Measurements from ENCODE around the gene TSPAN18. TPM values are rescaled to one million over a fixed set of nuclear protein-coding genes. Genes with fewer than 3 reads are reported as not detected.

TSPAN18 gene
- total RNA-seq, 2 experiments from 2014 or later, result 7.3 to 8.4 TPM

DNA sequence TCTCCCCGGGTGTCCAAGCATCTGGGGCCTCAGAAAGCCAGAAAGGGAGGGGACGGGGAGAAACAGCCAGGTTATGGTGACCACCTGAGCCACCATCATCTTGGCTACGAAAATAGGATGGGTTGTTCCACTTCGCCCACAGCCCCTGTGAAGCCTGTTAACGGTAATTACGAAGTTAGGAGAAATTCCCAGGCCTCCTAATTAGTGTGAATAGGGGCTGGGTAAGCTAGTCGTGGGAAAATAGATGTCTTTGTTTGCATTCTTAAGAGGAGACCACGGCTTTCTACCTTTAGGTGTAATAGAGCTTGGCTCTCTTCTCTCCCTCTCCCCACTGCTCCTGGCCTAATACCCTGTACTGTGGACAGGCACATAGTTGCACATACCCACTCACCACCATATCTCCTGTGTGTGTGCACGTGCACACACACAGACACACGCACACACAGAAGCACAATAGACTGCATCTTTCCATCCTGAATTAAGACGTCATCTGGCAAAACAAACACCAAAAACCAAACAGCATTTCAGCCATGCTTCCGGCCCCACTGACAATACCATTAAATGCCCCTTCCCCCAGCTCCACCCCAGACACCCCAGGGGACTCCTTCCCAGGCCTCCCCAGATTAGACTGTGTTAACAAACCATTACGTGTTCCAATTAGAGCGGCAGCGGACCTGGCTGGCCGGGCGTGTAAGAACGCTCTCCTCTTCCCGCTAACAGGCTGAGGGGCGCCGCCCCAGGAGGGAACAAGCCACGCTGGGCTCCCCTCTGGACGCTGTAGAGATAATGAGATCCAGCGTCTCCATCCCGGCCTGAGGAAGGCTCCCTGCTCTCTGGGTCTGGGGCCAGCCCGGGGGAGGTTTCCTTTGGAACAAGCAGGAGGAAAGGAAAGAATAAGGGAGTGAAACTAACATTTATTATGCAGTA, 151.1 kb downstream of the TSPAN18 start:
- H3K27me3 Mint-ChIP-seq (ENCODE audit: low read depth), result no peaks in the 10 kb centered on the region
- no peak overlapping the region for H3K4me3 Mint-ChIP-seq
- CTCF ChIA-PET, result no interaction called here
- no peak for DNase-seq
- no peak overlapping the region for H3K27ac Mint-ChIP-seq
- intact Hi-C loops (cut with micrococcal nuclease), result no loop called here
- no peaks in the 10 kb centered on the region for H3K4me1 Mint-ChIP-seq (ENCODE audit: low read depth)
- H3K9me3 Mint-ChIP-seq, result no peaks in the 10 kb centered on the region
- H3K36me3 Mint-ChIP-seq (ENCODE audit: low read depth), result no peaks in the 10 kb centered on the region

- H3K36me3 Mint-ChIP-seq (ENCODE audit: low read depth), result peaks cover 2% of the 10 kb centered on the region
- intact Hi-C loops (cut with micrococcal nuclease), result no loop called here
- CTCF ChIA-PET, result no interaction called here
- no peak overlapping the region for H3K27ac Mint-ChIP-seq
- H3K27me3 Mint-ChIP-seq (ENCODE audit: low read depth), result no peaks in the 10 kb centered on the region
- no peak for DNase-seq
- no peaks in the 10 kb centered on the region for H3K4me1 Mint-ChIP-seq (ENCODE audit: low read depth)
- no peak overlapping the region for H3K4me3 Mint-ChIP-seq
- H3K9me3 Mint-ChIP-seq, result no peaks in the 10 kb centered on the region
Measured at GRCh38 chr11:44878711-44879110, 151.9 kb downstream of the TSPAN18 start.

DNA sequence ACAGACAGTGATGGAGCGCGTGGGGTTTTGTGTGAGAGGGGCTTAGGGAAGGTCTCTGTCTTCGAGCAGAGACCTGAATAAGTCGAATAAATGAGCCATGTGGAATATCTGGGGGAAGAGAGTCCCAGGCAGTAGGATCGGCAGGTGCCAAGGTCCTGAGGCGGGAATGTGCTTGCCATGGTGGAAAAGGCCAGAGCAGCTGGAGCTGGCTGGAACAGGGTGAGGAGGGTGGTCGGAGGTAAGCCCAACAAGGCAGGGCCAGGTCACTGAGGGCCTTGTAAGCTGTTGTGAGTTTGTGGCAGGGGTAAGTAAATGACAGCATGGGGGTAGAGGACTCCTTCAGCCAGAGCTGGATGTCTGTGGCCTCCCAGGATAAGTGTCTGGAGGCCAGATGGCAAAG, 152.7 kb downstream of the TSPAN18 start:
- intact Hi-C loops (cut with micrococcal nuclease), result no loop called here
- no peak overlapping the region for H3K27ac Mint-ChIP-seq
- DNase-seq, result no peak
- H3K36me3 Mint-ChIP-seq (ENCODE audit: low read depth), result peaks cover 2% of the 10 kb centered on the region
- H3K27me3 Mint-ChIP-seq (ENCODE audit: low read depth), result no peaks in the 10 kb centered on the region
- H3K4me1 Mint-ChIP-seq (ENCODE audit: low read depth), result no peaks in the 10 kb centered on the region
- no peak overlapping the region for H3K4me3 Mint-ChIP-seq
- CTCF ChIA-PET, result interaction anchor here (1.4 kb wide), 1 partner anchor 356 kb away, joined by 4 read pairs; no protein-coding TSS in a partner anchor
- H3K9me3 Mint-ChIP-seq, result no peaks in the 10 kb centered on the region

DNA sequence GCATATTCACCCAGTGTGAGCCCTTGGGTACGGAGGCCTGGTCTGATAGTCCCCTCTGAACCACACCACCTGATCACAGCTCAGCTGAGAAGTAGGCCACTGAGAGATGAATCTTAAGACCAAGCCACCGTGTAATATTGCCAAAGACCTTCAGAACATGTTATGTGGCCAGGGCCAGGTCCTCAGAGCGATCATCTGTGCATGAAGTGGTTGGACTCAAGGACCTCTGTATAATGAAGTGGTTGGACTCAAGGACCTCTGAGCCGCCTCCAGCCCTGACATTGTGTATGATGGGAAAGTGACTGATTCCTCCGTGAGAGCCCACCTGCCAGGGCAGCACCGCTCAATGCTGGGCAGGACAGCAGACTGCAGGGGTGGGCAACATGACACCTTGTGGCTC, 153.7 kb downstream of the TSPAN18 start:
- H3K27ac Mint-ChIP-seq, result no peak overlapping the region
- no peaks in the 10 kb centered on the region for H3K27me3 Mint-ChIP-seq (ENCODE audit: low read depth)
- DNase-seq, result no peak
- no peaks in the 10 kb centered on the region for H3K9me3 Mint-ChIP-seq
- H3K36me3 Mint-ChIP-seq (ENCODE audit: low read depth), result peaks cover 2% of the 10 kb centered on the region
- intact Hi-C loops (cut with micrococcal nuclease), result no loop called here
- CTCF ChIA-PET, result interaction anchor here (1.4 kb wide), 1 partner anchor 357 kb away, joined by 4 read pairs; no protein-coding TSS in a partner anchor
- H3K4me3 Mint-ChIP-seq, result no peak overlapping the region
- H3K4me1 Mint-ChIP-seq (ENCODE audit: low read depth), result no peaks in the 10 kb centered on the region

DNA sequence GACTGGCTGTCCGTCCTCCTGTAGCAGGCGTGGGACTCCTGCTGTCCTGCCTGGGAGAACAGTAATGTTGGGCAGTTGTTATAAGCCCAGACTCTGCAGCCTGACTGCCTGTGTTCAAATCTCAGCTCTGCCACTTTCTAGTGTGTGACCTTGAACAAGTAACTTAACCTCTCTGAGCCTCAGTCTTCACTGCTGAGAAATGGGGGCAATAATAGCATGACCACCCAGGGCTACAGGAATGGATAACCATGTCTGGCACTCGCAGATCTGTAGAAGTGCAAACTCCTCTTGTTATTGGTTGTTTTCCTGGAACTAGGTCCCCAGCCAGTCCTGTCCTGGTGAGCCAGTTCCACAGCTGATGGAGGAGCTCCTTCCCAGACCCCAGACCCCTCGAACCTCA, 154.2 kb downstream of the TSPAN18 start:
- no peak for DNase-seq
- no peak overlapping the region for H3K4me3 Mint-ChIP-seq
- peaks cover 2% of the 10 kb centered on the region for H3K36me3 Mint-ChIP-seq (ENCODE audit: low read depth)
- no peaks in the 10 kb centered on the region for H3K27me3 Mint-ChIP-seq (ENCODE audit: low read depth)
- CTCF ChIA-PET, result no interaction called here
- intact Hi-C loops (cut with micrococcal nuclease), result no loop called here
- no peaks in the 10 kb centered on the region for H3K9me3 Mint-ChIP-seq
- H3K4me1 Mint-ChIP-seq (ENCODE audit: low read depth), result no peaks in the 10 kb centered on the region
- no peak overlapping the region for H3K27ac Mint-ChIP-seq

DNA sequence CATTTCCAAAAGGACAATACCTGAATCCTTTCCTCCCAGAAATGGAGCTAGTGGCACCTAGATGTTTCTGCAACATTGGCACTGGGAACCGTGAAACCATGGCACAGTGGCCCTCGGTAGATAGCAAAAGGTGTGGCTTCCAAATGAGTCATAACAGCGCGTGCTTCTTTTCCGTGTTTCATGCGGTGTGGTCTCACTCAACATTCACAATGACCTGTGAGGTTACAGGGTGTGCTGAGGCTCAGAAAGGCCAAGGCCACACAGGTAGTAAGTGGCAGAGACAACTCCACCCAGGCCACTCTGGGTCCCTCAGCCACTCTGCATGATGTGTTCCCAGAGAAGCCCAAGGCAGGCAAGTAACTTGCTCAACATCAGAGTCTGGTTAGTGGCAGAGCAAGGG, 156.5 kb downstream of the TSPAN18 start:
- Mint-ChIP-seq H3K27ac (no peak overlapping the region), H3K4me3 (no peak overlapping the region), H3K27me3 (ENCODE audit: low read depth) (no peaks in the 10 kb centered on the region), H3K9me3 (no peaks in the 10 kb centered on the region), H3K36me3 (ENCODE audit: low read depth) (peaks cover 2% of the 10 kb centered on the region), H3K4me1 (ENCODE audit: low read depth) (no peaks in the 10 kb centered on the region)
- DNase-seq, result no peak
- CTCF ChIA-PET, result interaction anchor here (0.8 kb wide), 1 partner anchor 12 kb away, joined by 3 read pairs; no protein-coding TSS in a partner anchor
- intact Hi-C loops (cut with micrococcal nuclease), result no loop called here

DNA sequence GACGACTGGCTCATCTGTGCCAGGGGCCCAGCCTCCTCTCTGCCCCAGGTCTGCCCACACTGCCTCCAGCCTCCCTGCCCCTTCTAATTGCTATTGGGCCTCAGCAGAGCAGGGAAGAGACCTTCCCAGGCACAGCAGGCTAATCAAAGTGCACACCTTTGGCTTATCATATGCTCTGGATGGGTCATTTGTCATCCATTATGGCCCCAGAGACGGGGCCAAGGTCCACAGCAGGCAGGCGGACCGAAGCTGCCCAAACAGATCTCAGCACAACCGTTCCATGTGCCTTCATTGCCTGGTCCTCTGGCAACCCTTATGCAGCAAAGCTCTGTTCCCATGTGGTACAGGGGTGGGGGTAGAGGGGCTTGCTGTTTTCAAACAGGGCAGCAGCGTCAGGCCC, 157.3 kb downstream of the TSPAN18 start:
- Mint-ChIP-seq H3K36me3 (ENCODE audit: low read depth) (peaks cover 2% of the 10 kb centered on the region), H3K4me3 (no peak overlapping the region), H3K9me3 (no peaks in the 10 kb centered on the region), H3K4me1 (ENCODE audit: low read depth) (no peaks in the 10 kb centered on the region), H3K27ac (no peak overlapping the region), H3K27me3 (ENCODE audit: low read depth) (no peaks in the 10 kb centered on the region)
- CTCF ChIA-PET, result interaction anchor here (1.1 to 1.6 kb wide), 2 partner anchors 11 to 27 kb away, joined by 3 read pairs; no protein-coding TSS in a partner anchor
- intact Hi-C loops (cut with micrococcal nuclease), result no loop called here
- DNase-seq, result no peak

DNA sequence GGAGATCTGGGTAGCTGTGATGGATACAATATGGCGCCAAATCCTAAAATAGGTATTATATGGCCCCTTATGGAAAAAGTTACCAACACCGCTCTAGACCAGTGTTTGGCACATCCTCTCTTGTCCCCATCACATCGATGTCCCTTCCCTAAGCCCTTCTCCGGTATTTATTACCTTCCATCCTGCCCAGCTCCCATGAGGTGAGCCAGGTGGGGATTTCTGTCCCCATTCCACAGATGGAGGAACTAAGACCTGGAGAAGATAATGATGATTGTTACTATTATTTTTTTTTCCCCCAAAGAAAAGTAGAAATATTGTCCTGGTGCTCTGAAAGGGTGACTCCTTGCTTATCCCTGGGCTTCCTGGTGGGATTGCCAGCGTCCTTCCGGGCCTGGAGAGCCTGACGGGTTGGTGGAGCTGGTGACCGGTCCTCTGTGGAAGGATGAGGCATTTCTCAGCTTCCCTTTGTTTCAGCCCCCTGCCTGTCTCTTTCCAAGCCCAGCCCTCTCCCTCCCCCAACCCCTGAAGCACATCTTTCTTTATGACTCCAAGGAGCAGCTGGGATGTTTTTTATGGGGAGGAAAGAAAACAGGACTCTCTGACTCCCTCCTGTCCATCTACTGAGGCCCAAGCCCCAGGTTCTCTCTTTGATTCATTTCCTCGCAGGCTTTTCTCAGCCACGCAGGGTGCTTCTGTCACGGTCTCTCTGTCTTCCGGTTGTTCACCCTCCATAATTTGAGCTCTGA, 158.5 kb downstream of the TSPAN18 start:
- H3K4me3 Mint-ChIP-seq, result no peak overlapping the region
- CTCF ChIA-PET, result interaction anchor here (1.1 to 1.6 kb wide), 2 partner anchors 9 to 26 kb away, joined by 3 read pairs; no protein-coding TSS in a partner anchor
- no peaks in the 10 kb centered on the region for H3K27me3 Mint-ChIP-seq (ENCODE audit: low read depth)
- no peak overlapping the region for H3K27ac Mint-ChIP-seq
- no peaks in the 10 kb centered on the region for H3K4me1 Mint-ChIP-seq (ENCODE audit: low read depth)
- H3K9me3 Mint-ChIP-seq, result no peaks in the 10 kb centered on the region
- intact Hi-C loops (cut with micrococcal nuclease), result no loop called here
- H3K36me3 Mint-ChIP-seq (ENCODE audit: low read depth), result peaks cover 2% of the 10 kb centered on the region
- DNase-seq, result no peak

- CTCF ChIA-PET, result interaction anchor here (1.0 kb wide), 1 partner anchor 110 kb away, joined by 3 read pairs; no protein-coding TSS in a partner anchor
- intact Hi-C loops (cut with micrococcal nuclease), result no loop called here
- no peaks in the 10 kb centered on the region for H3K27me3 Mint-ChIP-seq (ENCODE audit: low read depth)
- H3K36me3 Mint-ChIP-seq (ENCODE audit: low read depth), result peaks cover 2% of the 10 kb centered on the region
- H3K9me3 Mint-ChIP-seq, result no peaks in the 10 kb centered on the region
- no peak overlapping the region for H3K4me3 Mint-ChIP-seq
- no peak for DNase-seq
- no peak overlapping the region for H3K27ac Mint-ChIP-seq
- H3K4me1 Mint-ChIP-seq (ENCODE audit: low read depth), result no peaks in the 10 kb centered on the region
Measured at GRCh38 chr11:44885919-44886789, 159.4 kb downstream of the TSPAN18 start.

GRCh38 chr11:44886790-44887140, 160.0 kb downstream of the TSPAN18 start:
- H3K4me1 Mint-ChIP-seq (ENCODE audit: low read depth), result no peaks in the 10 kb centered on the region
- H3K27me3 Mint-ChIP-seq (ENCODE audit: low read depth), result no peaks in the 10 kb centered on the region
- DNase-seq, result no peak
- no peaks in the 10 kb centered on the region for H3K9me3 Mint-ChIP-seq
- no peak overlapping the region for H3K4me3 Mint-ChIP-seq
- intact Hi-C loops (cut with micrococcal nuclease), result no loop called here
- CTCF ChIA-PET, result interaction anchor here (0.6 to 1.0 kb wide), 2 partner anchors 111 to 136 kb away, joined by 3 to 9 read pairs; no protein-coding TSS in a partner anchor
- no peak overlapping the region for H3K27ac Mint-ChIP-seq
- H3K36me3 Mint-ChIP-seq (ENCODE audit: low read depth), result peaks cover 2% of the 10 kb centered on the region

DNA sequence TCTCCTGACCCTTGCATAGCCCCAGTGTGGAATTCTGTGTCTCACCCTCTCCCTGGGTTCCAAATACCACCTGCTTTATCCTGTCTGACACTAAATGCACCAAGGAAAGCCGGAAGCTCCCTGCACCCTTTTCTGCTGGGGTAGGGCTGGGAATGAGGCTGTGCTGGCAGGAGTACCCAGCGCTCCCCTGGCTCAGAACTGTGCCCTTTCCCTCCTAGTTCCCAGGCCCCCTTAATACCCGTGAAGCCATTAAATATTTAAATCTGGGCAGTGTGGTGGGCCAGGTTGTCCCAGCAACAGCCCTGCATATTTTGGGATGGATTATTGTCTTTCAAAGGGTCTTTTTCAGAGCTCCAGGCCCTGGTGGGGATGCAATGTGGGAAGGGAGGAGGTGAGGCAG, 160.9 kb downstream of the TSPAN18 start:
- no peak for DNase-seq
- Mint-ChIP-seq H3K27me3 (ENCODE audit: low read depth) (no peaks in the 10 kb centered on the region), H3K4me1 (ENCODE audit: low read depth) (no peaks in the 10 kb centered on the region)

GRCh38 chr11:44889266-44889665, 162.5 kb downstream of the TSPAN18 start:
- no peak for DNase-seq
- H3K4me1 Mint-ChIP-seq (ENCODE audit: low read depth), result no peaks in the 10 kb centered on the region
- no peaks in the 10 kb centered on the region for H3K9me3 Mint-ChIP-seq
- no peak overlapping the region for H3K4me3 Mint-ChIP-seq
- CTCF ChIA-PET, result interaction anchor here (0.7 kb wide), 1 partner anchor 22 kb away, joined by 3 read pairs; no protein-coding TSS in a partner anchor
- H3K27me3 Mint-ChIP-seq (ENCODE audit: low read depth), result no peaks in the 10 kb centered on the region
- intact Hi-C loops (cut with micrococcal nuclease), result no loop called here
- no peak overlapping the region for H3K27ac Mint-ChIP-seq
- H3K36me3 Mint-ChIP-seq (ENCODE audit: low read depth), result no peaks in the 10 kb centered on the region

More for the DNA sequence above, 160.9 kb downstream of the TSPAN18 start:
- Mint-ChIP-seq H3K4me3 (no peak overlapping the region), H3K27ac (no peak overlapping the region), H3K36me3 (ENCODE audit: low read depth) (peaks cover 2% of the 10 kb centered on the region), H3K9me3 (no peaks in the 10 kb centered on the region)
- CTCF ChIA-PET, result interaction anchor here (1.1 kb wide), 1 partner anchor 24 kb away, joined by 3 read pairs; no protein-coding TSS in a partner anchor
- intact Hi-C loops (cut with micrococcal nuclease), result no loop called here

All from activated naive CD4-positive, alpha-beta T cell treated with anti-CD3 and anti-CD28 coated beads for 36 hours (primary cell).